ENCODE results near the gene ST13.
"Not testable (repeated sequence)": the region's sequence is repeated elsewhere in the genome, so short reads cannot be mapped to it uniquely, and the experiment has no call there.

ST13 gene

DNA sequence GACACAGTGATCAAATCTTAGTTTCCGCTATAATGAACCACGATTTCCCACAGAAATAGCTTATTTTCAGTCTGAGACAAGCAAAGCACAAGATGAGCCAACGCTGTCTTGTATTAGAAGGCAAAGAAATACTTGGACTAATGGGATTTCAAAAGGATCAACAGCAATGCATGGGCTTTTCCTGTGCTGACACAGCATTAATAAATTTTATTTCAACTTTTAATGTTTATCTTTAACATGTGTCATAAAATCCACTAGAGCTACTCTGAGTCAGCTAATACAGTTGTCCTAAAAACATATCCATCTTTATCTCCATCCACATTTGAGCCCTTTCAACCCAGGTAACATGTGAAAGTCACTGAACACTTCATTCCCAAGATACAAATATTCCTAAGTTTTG, 21.8 kb downstream of the ST13 start:
- no peak for DNase-seq

- DNase-seq: no peak
Observed at GRCh38 chr22:40829131-40829530, 27.3 kb downstream of the ST13 start.

GRCh38 chr22:40826984-40827741, 29.3 kb downstream of the ST13 start:
- DNase-seq: no peak

GRCh38 chr22:40826292-40826691, 30.1 kb downstream of the ST13 start:
- DNase-seq: not testable (repeated sequence)

GRCh38 chr22:40823426-40823825, 33.0 kb downstream of the ST13 start:
- no peak for DNase-seq

DNA sequence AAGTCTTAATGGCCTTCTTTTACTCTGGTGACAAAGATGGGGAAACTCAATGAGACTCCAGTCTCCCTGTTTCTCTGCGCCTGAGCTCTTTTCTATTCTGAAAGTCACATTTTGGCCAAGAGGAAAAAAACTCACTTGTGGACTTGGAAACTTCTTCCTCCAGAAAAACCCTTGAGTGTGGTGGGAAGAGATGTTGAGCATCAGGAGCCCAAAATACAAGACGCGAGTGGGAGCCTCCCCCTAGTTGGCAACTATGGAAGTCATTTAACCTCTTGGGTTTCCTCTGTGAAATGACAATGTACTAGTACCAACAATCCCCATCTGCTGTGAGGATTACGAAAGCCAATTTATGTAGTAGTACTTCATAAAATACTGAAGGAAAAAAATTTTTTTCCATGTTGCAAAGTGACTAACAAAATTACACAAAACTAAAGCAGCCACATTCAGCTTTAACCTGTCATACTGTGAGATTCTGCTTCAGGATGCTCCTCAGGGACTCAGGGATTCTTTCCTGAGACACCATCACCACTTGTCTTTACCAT, 36.8 kb downstream of the ST13 start:
- DNase-seq: no peak

DNA sequence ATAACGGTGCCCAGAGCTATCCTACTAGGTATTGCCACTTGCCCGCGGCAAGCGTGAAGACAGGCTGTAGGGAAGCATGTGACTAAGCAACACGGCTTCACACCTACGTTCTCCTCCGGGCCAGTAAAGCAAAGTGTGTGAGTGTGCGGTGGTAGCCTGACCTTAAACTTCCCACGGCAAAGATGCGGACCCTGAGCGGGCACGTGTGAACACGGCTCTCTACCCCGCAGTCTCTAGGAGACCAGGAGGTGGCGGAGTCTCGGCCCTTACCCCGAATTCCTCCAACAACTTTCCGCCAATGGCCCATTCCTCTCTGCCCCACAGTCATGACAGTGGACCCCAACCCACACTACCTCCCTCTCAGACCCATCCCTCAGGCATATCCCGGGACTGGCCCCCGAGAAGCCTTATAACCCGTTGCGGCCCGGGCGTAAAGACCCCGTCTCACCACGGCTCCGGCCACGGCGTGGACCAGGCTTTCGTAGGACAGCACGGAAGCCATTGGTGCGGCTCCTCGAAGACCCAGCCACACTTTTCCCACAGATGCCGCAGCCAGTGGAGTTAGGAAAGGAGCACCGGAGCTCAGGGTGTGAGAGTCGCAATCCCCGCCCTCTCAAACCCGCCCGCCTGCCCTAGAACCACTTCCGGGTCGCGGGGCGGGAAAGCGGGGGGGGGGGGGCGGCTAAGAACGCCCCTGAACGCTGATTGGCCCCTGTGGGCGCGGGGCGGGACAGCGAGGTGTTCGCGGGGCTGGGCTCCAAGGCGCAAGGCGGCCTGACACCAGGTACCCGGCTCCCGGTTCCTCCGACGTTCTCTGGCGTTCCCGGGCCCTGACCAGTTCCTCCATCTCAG, 37.5 kb downstream of the ST13 start, which contains the start of gene SLC25A17:
SLC25A17 (minus strand) TSS at position 600 of the 852 bp plus-strand sequence; CDS start at position 502, 98 bp downstream.
- DNase-seq: peak; percentile 89

GRCh38 chr22:40818192-40818746, 38.2 kb downstream of the ST13 start:
- no peak for DNase-seq

GRCh38 chr22:40817737-40818136, 38.7 kb downstream of the ST13 start:
- DNase-seq: no peak

GRCh38 chr22:40813912-40814315, 42.5 kb downstream of the ST13 start:
- no peak for DNase-seq

DNA sequence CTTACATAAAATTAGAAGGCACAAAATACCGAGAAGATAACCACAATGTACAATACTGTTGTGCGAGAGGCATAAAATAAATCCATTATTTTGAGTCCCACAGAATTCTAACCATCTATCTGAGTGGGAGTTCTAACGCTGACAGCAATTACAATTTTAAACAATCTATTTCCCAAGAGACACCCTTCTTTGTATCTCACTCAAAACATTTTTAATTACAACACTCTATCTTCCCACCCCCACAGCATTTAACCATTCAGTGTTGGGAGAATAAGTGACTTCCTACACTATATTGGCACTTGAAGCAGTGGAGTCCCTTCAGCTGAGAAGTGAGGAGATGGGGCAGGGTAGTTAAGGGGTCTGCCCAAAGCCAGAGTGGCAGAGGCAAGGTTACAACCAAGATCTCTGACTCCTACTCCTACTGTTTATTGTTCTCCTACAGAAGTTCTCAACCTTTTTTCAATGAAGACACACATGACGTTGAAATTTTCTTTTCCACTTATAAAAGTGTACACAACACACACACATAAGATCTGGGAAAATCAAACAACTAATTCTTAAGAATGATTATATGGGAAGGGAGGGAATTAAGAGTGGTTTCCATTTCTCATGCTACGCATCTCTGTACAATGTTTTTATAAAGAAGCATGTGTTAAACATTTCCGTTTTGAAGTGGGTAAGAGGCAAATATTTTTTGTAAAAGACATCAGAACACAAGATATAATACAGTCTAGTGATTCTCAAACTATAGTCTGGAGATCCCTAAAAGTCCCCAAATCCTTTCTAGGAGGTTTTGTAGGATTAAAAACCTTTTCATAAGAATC, 48.2 kb downstream of the ST13 start:
- DNase-seq: no peak

- no peak for DNase-seq
Observed at GRCh38 chr22:40806711-40807110, 49.7 kb downstream of the ST13 start.

- no peak for DNase-seq
Observed at GRCh38 chr22:40805699-40806203, 50.7 kb downstream of the ST13 start.

DNA sequence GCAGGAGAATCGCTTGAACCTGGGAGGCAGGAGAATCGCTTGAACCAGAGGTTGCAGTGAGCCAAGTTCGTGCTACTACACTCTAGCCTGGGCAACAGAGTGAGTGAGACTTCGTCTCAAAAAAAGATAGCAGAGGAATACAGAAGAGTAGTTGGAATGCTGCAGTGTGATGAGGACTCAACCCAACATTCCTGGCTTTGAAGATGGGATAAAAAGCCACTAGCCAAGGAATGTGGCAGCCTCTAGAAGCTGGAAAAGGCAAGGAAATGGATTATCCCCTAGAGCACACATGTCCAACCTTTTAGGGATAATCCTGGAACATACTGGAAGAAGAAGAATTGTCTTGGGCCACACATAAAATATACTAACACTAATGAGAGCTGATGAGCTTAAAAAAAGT, 51.2 kb downstream of the ST13 start:
- DNase-seq: no peak

- DNase-seq: no peak
Observed at GRCh38 chr22:40803321-40803720, 53.1 kb downstream of the ST13 start.

GRCh38 chr22:40799008-40799407, 57.4 kb downstream of the ST13 start:
- no peak for DNase-seq

DNA sequence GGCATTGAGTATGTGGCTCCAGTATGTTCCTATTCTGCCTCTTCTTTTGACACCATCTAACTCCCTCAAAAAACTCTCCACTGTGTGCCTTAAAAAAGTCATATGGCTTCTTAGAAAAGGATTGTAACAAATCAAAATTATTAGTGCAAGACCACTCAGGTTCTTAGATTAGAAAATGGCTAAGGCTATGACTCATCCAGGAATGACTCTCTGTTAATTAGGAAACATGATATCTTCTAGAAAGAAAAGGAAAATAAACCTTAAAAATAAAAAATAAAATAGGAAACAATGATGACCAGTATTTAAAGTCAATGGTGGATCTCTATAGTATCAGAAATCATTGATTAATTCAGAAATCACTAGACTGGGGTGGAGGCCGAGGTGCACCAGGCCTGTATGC, 59.0 kb downstream of the ST13 start:
- no peak for DNase-seq

GRCh38 chr22:40792451-40792850, 64.0 kb downstream of the ST13 start:
- no peak for DNase-seq

DNA sequence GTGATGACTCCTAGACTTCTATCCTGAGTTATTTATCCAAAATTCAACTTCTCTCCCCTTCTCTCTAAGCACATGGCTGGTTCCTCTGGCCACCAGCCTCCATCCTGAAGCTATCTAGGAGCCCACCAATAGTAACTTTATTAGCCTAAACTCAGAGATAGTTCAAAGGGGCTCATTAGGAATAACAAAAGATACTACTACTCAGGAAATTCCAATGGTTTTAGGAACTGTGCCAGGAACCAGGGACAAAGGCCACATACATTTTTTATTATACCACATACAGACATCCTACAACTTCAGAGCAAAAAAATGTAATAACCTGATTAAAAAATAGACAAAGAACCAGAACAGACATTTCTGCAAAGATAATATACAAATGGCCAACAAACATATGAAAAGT, 65.2 kb downstream of the ST13 start:
- no peak for DNase-seq

DNA sequence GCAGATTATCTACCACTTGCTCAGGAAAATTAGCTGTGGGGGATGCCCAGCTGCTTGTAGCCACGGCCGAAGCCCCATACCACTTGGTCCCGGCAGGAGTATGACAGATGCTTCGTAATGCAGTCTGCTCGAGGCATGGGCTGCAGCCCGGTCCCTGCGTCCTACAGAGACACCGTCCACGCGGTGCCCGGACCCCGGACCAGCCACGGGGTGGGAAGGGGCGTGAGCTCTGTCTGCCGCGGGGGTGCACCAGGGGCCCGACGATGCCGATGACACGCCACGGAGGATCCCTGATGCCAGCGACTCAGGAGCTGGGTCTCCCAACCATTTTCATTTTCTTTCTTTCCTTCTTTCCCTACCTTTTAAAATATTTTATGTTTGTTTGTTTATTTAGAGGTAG, 67.3 kb downstream of the ST13 start:
- no peak for DNase-seq

- no peak for DNase-seq
Observed at GRCh38 chr22:40782521-40782920, 73.9 kb downstream of the ST13 start.

DNA sequence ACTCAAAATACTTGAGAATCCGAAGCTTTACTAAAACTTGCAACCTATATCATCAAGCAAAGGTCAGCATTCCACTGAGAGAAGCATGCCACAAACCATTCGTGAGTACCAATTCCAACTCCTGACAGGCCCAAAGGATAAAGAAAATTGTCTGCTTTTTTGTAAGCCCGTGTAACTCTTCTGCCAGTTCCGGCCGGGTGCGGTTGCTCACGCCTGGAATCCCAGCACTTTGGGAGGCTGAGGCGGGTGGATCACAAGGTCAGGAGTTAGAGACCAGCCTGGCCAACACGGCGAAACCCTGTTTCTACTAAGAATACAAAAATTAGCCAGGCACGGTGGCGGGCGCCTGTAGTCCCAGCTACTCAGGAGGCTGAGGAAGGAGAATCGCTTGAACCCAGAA, 74.7 kb downstream of the ST13 start:
- not testable (repeated sequence) for DNase-seq
